Right lobe of liver (tissue), 6 donors: ENCODE results near the gene ZNF598. TPM values are rescaled to one million over a fixed set of nuclear protein-coding genes. Genes with fewer than 3 reads are reported as not detected.

Experiments
- ATAC-seq, 4 donors: fragments of 200-7000 bp; cut with Tn5 transposase; one replicate each; pipeline ENCODE4 v1.9.1; 2020; ENCODE audit warnings: mild to moderate bottlenecking in 4 of 4, moderate library complexity in 4 of 4
- DNase-seq, 3 donors: peaks; one replicate each; pipeline ENCODE4 v3.0.0-alpha.2; 2020
- H3K27ac ChIP-seq, 3 donors: fragments of 200-600 bp; one replicate each; pipeline ENCODE4 v1.8.0; 2022
- H3K27me3 ChIP-seq, 2 donors: fragments of 200-600 bp; one replicate each; pipeline ENCODE4 v1.8.0; 2022
- H3K36me3 ChIP-seq, 4 donors: fragments of 200-600 bp; sonication (generic) in 1 of 4; one replicate each; pipeline versions ENCODE4 v1.5.1 to v1.8.0; 2017 to 2022; ENCODE audit warnings: control low read depth in 1 of 4
- H3K4me1 ChIP-seq, 4 donors: fragments of 200-600 bp; sonication (generic) in 1 of 4; one replicate each; pipeline versions ENCODE4 v1.5.1 to v1.8.0; 2017 to 2022; ENCODE audit warnings: control low read depth in 1 of 4
- H3K4me3 ChIP-seq, 3 donors: fragments of 200-600 bp; one replicate each; pipeline ENCODE4 v1.8.0; 2022
- H3K9me3 ChIP-seq, 4 donors: fragments of 200-600 bp; sonication (generic) in 1 of 4; one replicate each; pipeline versions ENCODE4 v1.5.1 to v1.8.0; 2017 to 2022; ENCODE audit warnings: control low read depth in 1 of 4
- POLR2A ChIP-seq: fragments of 450-650 bp; IDR thresholded peaks from one replicate; pipeline ENCODE4 v1.6.1; 2017; ENCODE audit warnings: antibody characterized with exemption, mild to moderate bottlenecking
- WGBS: methylation state at CpG from one replicate; pipeline ENCODE4 v1.1.6; 2018; ENCODE audit warnings: low coverage, low lambda C conversion rate; ENCODE audit not compliant: insufficient coverage; ENCODE audit errors: missing lambda C conversion rate; 5-methylcytosine and 5-hydroxymethylcytosine counted together
- intact Hi-C, 2 donors: fragments of 100-400 bp; cut with DNase I; formaldehyde crosslinking; loops; one replicate each; pipeline versions ENCODE4 v1.11.2 to v1.14.1; 2022
- total RNA-seq, 6 experiments: library from RNA; depleted of rRNA in 2 of 6; stranded (reverse); fragments of >200 nt in 2 of 6; fragmentation: NEBNext Ultra II Directional in 3 of 6; extraction: Animal tissue kit (Norgen Biotek cat#: 25700) in 3 of 6; gene quantifications; one replicate each; pipeline versions ENCODE4 v1.1.0 to v1.2.4, GENCODE V29; 2016 to 2023
- TF ChIP-seq, protein P1 (sequence below), 4 donors: fragments of 200-600 bp in 3 of 4; fragments of 450-650 bp in 1 of 4; IDR thresholded peaks; one replicate each; pipeline versions ENCODE4 v1.5.1 to v1.8.0; 2016 to 2022; ENCODE audit warnings: antibody characterized with exemption in 4 of 4, mild to moderate bottlenecking in 2 of 4
- donor health status: DM: no; HTN: yes; CAD: no.
- donor health status: DM: no; HTN: no; CAD: no.
- donor health status: DM: no; HTN: no; CAD: no.
- donor health status: DM: no; HTN: yes; CAD: no.
- donor health status: DM: no; HTN: yes; CAD: no.

Gene ZNF598
- total RNA-seq, 6 experiments from 2014 or later, result 21.6 to 46.4 (median 25.0) TPM

- peaks cover 0 to 4% (median 0%) of the 10 kb centered on the region in 4 donors for H3K36me3 ChIP-seq
- WGBS, result 80% methylated on average over 6 of the region's 41 CpGs
- H3K9me3 ChIP-seq, result no peaks in the 10 kb centered on the region
- no peaks in the 10 kb centered on the region for H3K27me3 ChIP-seq
- H3K4me1 ChIP-seq, result peaks cover 0 to 30% (median 7%) of the 10 kb centered on the region in 4 donors
- H3K27ac ChIP-seq, result no peak overlapping the region
- no peak for DNase-seq
- no peak overlapping the region for H3K4me3 ChIP-seq
- TF ChIP-seq, protein P1, sequence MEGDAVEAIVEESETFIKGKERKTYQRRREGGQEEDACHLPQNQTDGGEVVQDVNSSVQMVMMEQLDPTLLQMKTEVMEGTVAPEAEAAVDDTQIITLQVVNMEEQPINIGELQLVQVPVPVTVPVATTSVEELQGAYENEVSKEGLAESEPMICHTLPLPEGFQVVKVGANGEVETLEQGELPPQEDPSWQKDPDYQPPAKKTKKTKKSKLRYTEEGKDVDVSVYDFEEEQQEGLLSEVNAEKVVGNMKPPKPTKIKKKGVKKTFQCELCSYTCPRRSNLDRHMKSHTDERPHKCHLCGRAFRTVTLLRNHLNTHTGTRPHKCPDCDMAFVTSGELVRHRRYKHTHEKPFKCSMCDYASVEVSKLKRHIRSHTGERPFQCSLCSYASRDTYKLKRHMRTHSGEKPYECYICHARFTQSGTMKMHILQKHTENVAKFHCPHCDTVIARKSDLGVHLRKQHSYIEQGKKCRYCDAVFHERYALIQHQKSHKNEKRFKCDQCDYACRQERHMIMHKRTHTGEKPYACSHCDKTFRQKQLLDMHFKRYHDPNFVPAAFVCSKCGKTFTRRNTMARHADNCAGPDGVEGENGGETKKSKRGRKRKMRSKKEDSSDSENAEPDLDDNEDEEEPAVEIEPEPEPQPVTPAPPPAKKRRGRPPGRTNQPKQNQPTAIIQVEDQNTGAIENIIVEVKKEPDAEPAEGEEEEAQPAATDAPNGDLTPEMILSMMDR (IDR thresholded peaks at IDR 0.05), result no peak
- TF ChIP-seq POLR2A, result no peak
- intact Hi-C loops, result no loop called here
- no peak for ATAC-seq
These were observed 41.3 kb downstream of the ZNF598 start for GRCh38 chr16:1968146-1968953.

DNA sequence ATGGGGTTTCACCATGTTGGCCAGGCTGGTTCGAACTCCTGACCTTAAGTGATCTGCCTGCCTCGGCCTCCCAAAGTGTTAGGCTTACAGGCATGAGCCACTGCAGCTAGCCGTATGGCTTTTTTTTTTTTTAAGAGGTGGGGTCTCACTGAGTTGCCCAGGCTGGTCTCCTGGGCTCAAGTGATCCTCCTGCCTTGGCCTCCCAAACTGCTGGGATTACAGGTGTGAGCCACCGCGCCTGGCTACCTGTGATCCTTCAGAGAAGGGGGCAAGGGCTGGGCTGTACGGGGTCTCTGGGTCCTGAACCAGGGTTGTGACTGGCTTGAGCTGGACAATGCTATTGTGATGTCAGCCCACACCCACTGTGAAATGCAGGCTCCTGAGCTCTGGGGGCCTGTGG is 43.2 kb downstream of the ZNF598 start, which contains the start of gene RNF151:
TSS of gene RNF151 (plus strand) at position 397 of the 400 bp plus-strand sequence. CDS start 26 bp downstream, outside the sequence.
- TF ChIP-seq, protein P1 (IDR thresholded peaks at IDR 0.05), result no peak
- no peak for TF ChIP-seq POLR2A
- peak within 1 kb of the TSS; percentile 76 to 100 (median 84) for H3K4me3 ChIP-seq
- DNase-seq, result no peak
- H3K4me1 ChIP-seq, result peaks cover 0 to 22% (median 2%) of the 10 kb centered on the region in 4 donors
- H3K27me3 ChIP-seq, result no peaks in the 10 kb centered on the region
- ATAC-seq, result no peak
- intact Hi-C loops, result no loop called here
- peaks cover 0 to 23% (median 3%) of the 10 kb centered on the region in 4 donors for H3K36me3 ChIP-seq
- H3K27ac ChIP-seq, result peak within 1 kb of the TSS in 1 of 3 donors; percentile 82
- WGBS, result 90% methylated on average over 2 of the region's 6 CpGs
- no peaks in the 10 kb centered on the region for H3K9me3 ChIP-seq

- Histone ChIP-seq H3K27me3 (no peaks in the 10 kb centered on the region), H3K4me3 (peak overlapping the region; percentile 76 to 100 (median 84)), H3K36me3 (peaks cover 0 to 28% (median 4%) of the 10 kb centered on the region in 4 donors), H3K4me1 (peaks cover 0 to 18% (median 2%) of the 10 kb centered on the region in 4 donors), H3K9me3 (no peaks in the 10 kb centered on the region), H3K27ac (peak overlapping the region; percentile 82 to 88 (median 83))
- TF ChIP-seq, protein P1 (IDR thresholded peaks at IDR 0.05), result no peak
- no peak for TF ChIP-seq POLR2A
- DNase-seq, result no peak
- no peak for ATAC-seq
- intact Hi-C loops, result no loop called here
- WGBS, result 6% methylated on average over 11 of the region's 24 CpGs
These were observed 44.1 kb downstream of the ZNF598 start for GRCh38 chr16:1965396-1966001.

GRCh38 chr16:1964506-1965395 is 44.9 kb downstream of the ZNF598 start, which contains the start of gene RPS2:
Gene RPS2, minus strand, starts transcription at chr16:1964826. Its CDS starts 201 bp downstream, at chr16:1964625.
- peak within 1 kb of the TSS; percentile 76 to 100 (median 84) for H3K4me3 ChIP-seq
- DNase-seq, result peak; percentile 99 to 100 (median 99)
- intact Hi-C loops, result no loop called here
- peak within 1 kb of the TSS; percentile 82 to 88 (median 83) for H3K27ac ChIP-seq
- TF ChIP-seq, protein P1 (IDR thresholded peaks at IDR 0.05), result no peak
- TF ChIP-seq POLR2A, result peak; percentile 93
- H3K36me3 ChIP-seq, result peaks cover 0 to 28% (median 4%) of the 10 kb centered on the region in 4 donors
- H3K27me3 ChIP-seq, result no peaks in the 10 kb centered on the region
- H3K9me3 ChIP-seq, result no peaks in the 10 kb centered on the region
- WGBS, result 0% methylated on average over 48 of the region's 97 CpGs
- peaks cover 0 to 21% (median 2%) of the 10 kb centered on the region in 4 donors for H3K4me1 ChIP-seq
- ATAC-seq, result peak; percentile 95 to 96 (median 96)
